WI38 (cell line): ENCODE data around the gene CD79A.

Experiments
- H3K4me3 ChIP-seq: 2 replicates; pipeline ENCODE4 v1.5.1; 2011; ENCODE audit warnings: low read depth, mild to moderate bottlenecking, control low read depth, low read length
- CTCF ChIP-seq: IDR thresholded peaks from 2 replicates; pipeline ENCODE4 v1.5.1; 2012; ENCODE audit warnings: low read depth, mild to moderate bottlenecking, control low read depth, low read length

Gene CD79A

GRCh38 chr19:41929536-41930071 is 52.5 kb downstream of the CD79A start:
- no peak for TF ChIP-seq CTCF
- no peak overlapping the region for H3K4me3 ChIP-seq

GRCh38 chr19:41930322-41930722 is 53.2 kb downstream of the CD79A start:
- no peak for TF ChIP-seq CTCF

More at GRCh38 chr19:41930322-41930722, 53.2 kb downstream of the CD79A start:
- no peak overlapping the region for H3K4me3 ChIP-seq
